Activated CD4-positive, alpha-beta T cell treated with anti-CD3 and anti-CD28 coated beads, Interleukin-2, amount 10 ng/mL, durations not matched to agents 7 days and 5 days (primary cell): Measurements from ENCODE around the gene ZSCAN26. TPM values are rescaled to one million over a fixed set of nuclear protein-coding genes. Genes with fewer than 3 reads are reported as not detected.
"Not testable (repeated sequence)": the region's sequence is repeated elsewhere in the genome, so short reads cannot be mapped to it uniquely, and the experiment has no call there.

Source experiments
- CTCF ChIA-PET: fragments of 350-600 bp; sonication (Branson Sonifier 250); formaldehyde crosslinking; loops from one replicate; lab custom pipeline; 2021; ENCODE audit warnings: antibody characterized with exemption; lab: Charles Lee
- POLR2A ChIA-PET: fragments of 350-600 bp; sonication (Branson Sonifier 250); formaldehyde crosslinking; loops from one replicate; lab custom pipeline; 2021; ENCODE audit warnings: antibody characterized with exemption; lab: Charles Lee
- DNase-seq: peaks from one replicate; pipeline ENCODE4 v3.0.0-alpha.2; 2020
- H3K27ac Mint-ChIP-seq: one replicate; pipeline ENCODE4 v1.8.0; 2021; ENCODE audit warnings: mild to moderate bottlenecking, moderate library complexity, mixed read lengths
- H3K27me3 Mint-ChIP-seq: one replicate; pipeline ENCODE4 v1.8.0; 2021; ENCODE audit warnings: mixed read lengths
- H3K36me3 Mint-ChIP-seq: one replicate; pipeline ENCODE4 v1.8.0; 2021; ENCODE audit warnings: low read depth, mixed read lengths
- H3K4me1 Mint-ChIP-seq: one replicate; pipeline ENCODE4 v1.8.0; 2021; ENCODE audit warnings: mixed read lengths
- H3K4me3 Mint-ChIP-seq: one replicate; pipeline ENCODE4 v1.8.0; 2021; ENCODE audit warnings: mild to moderate bottlenecking, moderate library complexity, mixed read lengths
- H3K9me3 Mint-ChIP-seq: one replicate; pipeline ENCODE4 v1.8.0; 2021; ENCODE audit warnings: mixed read lengths
- total RNA-seq, 2 experiments: library from RNA; stranded (reverse); gene quantifications; one replicate each; pipeline ENCODE4 v1.2.3, GENCODE V29; 2021

The ZSCAN26 gene
- total RNA-seq, 2 experiments from 2014 or later = 8.1 to 10.5 TPM

GRCh38 chr6:28303570-28303969, 36.6 kb downstream of the ZSCAN26 start:
- DNase-seq = no peak
- Mint-ChIP-seq H3K9me3 (peaks cover 2% of the 10 kb centered on the region), H3K36me3 (no peaks in the 10 kb centered on the region), H3K27ac (no peak overlapping the region), H3K4me3 (no peak overlapping the region), H3K4me1 (peaks cover 10% of the 10 kb centered on the region), H3K27me3 (peaks cover 13% of the 10 kb centered on the region)
- ChIA-PET CTCF (no interaction called here), POLR2A (no interaction called here)

GRCh38 chr6:28306363-28306762, 39.4 kb downstream of the ZSCAN26 start:
- POLR2A ChIA-PET, DNase-seq, H3K4me3 Mint-ChIP-seq, CTCF ChIA-PET, H3K9me3 Mint-ChIP-seq, H3K36me3 Mint-ChIP-seq, H3K27ac Mint-ChIP-seq: not testable (repeated sequence)
- peaks cover 10% of the 10 kb centered on the region for H3K4me1 Mint-ChIP-seq
- peaks cover 17% of the 10 kb centered on the region for H3K27me3 Mint-ChIP-seq

- POLR2A ChIA-PET = no interaction called here
- CTCF ChIA-PET = interaction anchor here (0.6 to 1.4 kb wide), 2 partner anchors 25 to 199 kb away, joined by 4 to 5 read pairs; partner anchors contain the start of gene ZSCAN31
- no peak for DNase-seq
- no peak overlapping the region for H3K27ac Mint-ChIP-seq
- H3K27me3 Mint-ChIP-seq = peaks cover 24% of the 10 kb centered on the region
- no peak overlapping the region for H3K4me3 Mint-ChIP-seq
- H3K4me1 Mint-ChIP-seq = no peaks in the 10 kb centered on the region
- peaks cover 2% of the 10 kb centered on the region for H3K9me3 Mint-ChIP-seq
- H3K36me3 Mint-ChIP-seq = no peaks in the 10 kb centered on the region
Measured at GRCh38 chr6:28311139-28311823, 44.3 kb downstream of the ZSCAN26 start.

- Mint-ChIP-seq H3K27ac (no peak overlapping the region), H3K4me3 (no peak overlapping the region), H3K9me3 (no peaks in the 10 kb centered on the region), H3K27me3 (peaks cover 22% of the 10 kb centered on the region), H3K36me3 (no peaks in the 10 kb centered on the region), H3K4me1 (no peaks in the 10 kb centered on the region)
- no peak for DNase-seq
- CTCF ChIA-PET = no interaction called here
- POLR2A ChIA-PET = no interaction called here
Measured at GRCh38 chr6:28312939-28313338, 46.0 kb downstream of the ZSCAN26 start.

GRCh38 chr6:28315628-28316027, 48.7 kb downstream of the ZSCAN26 start:
- Mint-ChIP-seq H3K9me3 (peaks cover under 1% of the 10 kb centered on the region), H3K27me3 (peaks cover 15% of the 10 kb centered on the region), H3K27ac (no peak overlapping the region), H3K4me3 (no peak overlapping the region), H3K36me3 (no peaks in the 10 kb centered on the region), H3K4me1 (no peaks in the 10 kb centered on the region)
- ChIA-PET POLR2A (no interaction called here), CTCF (no interaction called here)
- DNase-seq = no peak

GRCh38 chr6:28317866-28318265, 50.9 kb downstream of the ZSCAN26 start:
- DNase-seq, POLR2A ChIA-PET, H3K27ac Mint-ChIP-seq, H3K4me3 Mint-ChIP-seq, H3K4me1 Mint-ChIP-seq, H3K36me3 Mint-ChIP-seq: not testable (repeated sequence)
- CTCF ChIA-PET = interaction anchor here (1.1 kb wide), 1 partner anchor 38 kb away, joined by 5 read pairs; no protein-coding TSS in a partner anchor
- Mint-ChIP-seq H3K27me3 (peaks cover 19% of the 10 kb centered on the region), H3K9me3 (peaks cover 16% of the 10 kb centered on the region)

GRCh38 chr6:28322661-28323060, 55.7 kb downstream of the ZSCAN26 start:
- DNase-seq = no peak
- ChIA-PET CTCF (no interaction called here), POLR2A (no interaction called here)
- Mint-ChIP-seq H3K27ac (no peak overlapping the region), H3K4me3 (no peak overlapping the region), H3K4me1 (no peaks in the 10 kb centered on the region), H3K36me3 (peaks cover 11% of the 10 kb centered on the region), H3K27me3 (peaks cover 8% of the 10 kb centered on the region), H3K9me3 (peaks cover 43% of the 10 kb centered on the region)

- POLR2A ChIA-PET = no interaction called here
- Mint-ChIP-seq H3K27ac (no peak overlapping the region), H3K4me1 (no peaks in the 10 kb centered on the region), H3K27me3 (peaks cover 4% of the 10 kb centered on the region), H3K4me3 (no peak overlapping the region), H3K36me3 (peaks cover 13% of the 10 kb centered on the region), H3K9me3 (peaks cover 49% of the 10 kb centered on the region)
- DNase-seq = no peak
- CTCF ChIA-PET = no interaction called here
Measured at GRCh38 chr6:28323813-28324424, 57.0 kb downstream of the ZSCAN26 start.

GRCh38 chr6:28326371-28326948, 59.5 kb downstream of the ZSCAN26 start:
- ChIA-PET POLR2A (no interaction called here), CTCF (interaction anchor here (1.4 kb wide), 1 partner anchor 12 kb away, joined by 4 read pairs; no protein-coding TSS in a partner anchor)
- H3K9me3 Mint-ChIP-seq = peaks cover 53% of the 10 kb centered on the region
- H3K4me1 Mint-ChIP-seq = no peaks in the 10 kb centered on the region
- peaks cover 16% of the 10 kb centered on the region for H3K36me3 Mint-ChIP-seq
- no peak overlapping the region for H3K4me3 Mint-ChIP-seq
- no peak for DNase-seq
- peaks cover 6% of the 10 kb centered on the region for H3K27me3 Mint-ChIP-seq
- H3K27ac Mint-ChIP-seq = no peak overlapping the region

Other genes with a start within 250 kb of the ZSCAN26 start
- gene ZNF165, start 186.6 kb upstream of the ZSCAN26 start, total RNA-seq = under 1 TPM; 0.54 to 0.77 TPM
- 1 to 10 TPM; 3.2 to 5.5 TPM for gene ZSCAN16, start 142.5 kb upstream of the ZSCAN26 start, total RNA-seq
- gene ZKSCAN8, start 125.3 kb upstream of the ZSCAN26 start, total RNA-seq = 10 to 100 TPM; 18.6 to 22.2 TPM
- 1 to 10 TPM; 1.5 to 1.6 TPM for gene ZSCAN9, start 41.9 kb upstream of the ZSCAN26 start, total RNA-seq
- gene ZKSCAN4, start 14.9 kb upstream of the ZSCAN26 start, total RNA-seq = 1 to 10 TPM; 6.5 to 7.5 TPM
- gene NKAPL, start 7.8 kb upstream of the ZSCAN26 start, total RNA-seq = under 1 TPM in 1 of 2 experiments, not detected in 1; 0.12 TPM
- 1 to 10 TPM; 1.5 to 1.7 TPM for gene PGBD1, start 14.4 kb downstream of the ZSCAN26 start, total RNA-seq
- gene ZSCAN31, start 69.0 kb downstream of the ZSCAN26 start, total RNA-seq = under 1 TPM; 0.37 to 0.56 TPM
- gene ZKSCAN3, start 82.8 kb downstream of the ZSCAN26 start, total RNA-seq = 1 to 10 TPM; 6.2 to 7.0 TPM
- 1 to 10 TPM; 7.5 to 8.3 TPM for gene ZSCAN12, start 132.6 kb downstream of the ZSCAN26 start, total RNA-seq
- 1 to 10 TPM; 1.5 to 1.7 TPM for gene ZSCAN23, start 176.3 kb downstream of the ZSCAN26 start, total RNA-seq
- not detected for gene GPX6, start 248.7 kb downstream of the ZSCAN26 start, total RNA-seq